Caco-2 (cell line): ENCODE measurements around the gene PLXNA1. TPM values are rescaled to one million over a fixed set of nuclear protein-coding genes. Genes with fewer than 3 reads are reported as not detected.

Experiments used
- BruUV-seq: library from RNA; stranded (reverse); fragments of 400-500 nt; replicated peaks from 2 replicates; lab custom pipeline; 2021; lab: Mats Ljungman, UMichigan
- CTCF ChIA-PET: fragments of 300-600 bp; sonication (Branson Sonifier 250); formaldehyde crosslinking; loops from one replicate; lab custom pipeline; 2022; ENCODE audit warnings: antibody characterized with exemption; lab: Charles Lee
- POLR2A ChIA-PET: fragments of 300-600 bp; sonication (Branson Sonifier 250); formaldehyde crosslinking; loops from one replicate; lab custom pipeline; 2022; ENCODE audit warnings: antibody characterized with exemption; lab: Charles Lee
- DNase-seq, 2 experiments: peaks; one replicate each; pipeline versions ENCODE4 v3.0.0 to v3.0.0-alpha.2; 2020 to 2022
- H3K27me3 ChIP-seq: replicated peaks from 2 replicates; pipeline ENCODE4 v1.6.0; 2011; ENCODE audit warnings: low read length; ENCODE audit not compliant: control insufficient read depth, insufficient read depth
- H3K36me3 ChIP-seq: 2 replicates; pipeline ENCODE4 v1.5.1; 2011; ENCODE audit warnings: low read length; ENCODE audit not compliant: control insufficient read depth, insufficient read depth
- H3K4me1 ChIP-seq: fragments of 250-450 bp; sonication (Bioruptor Pico); 2 replicates; pipeline ENCODE4 v1.5.1; 2020; ENCODE audit warnings: mild to moderate bottlenecking
- H3K4me3 ChIP-seq: 2 replicates; pipeline ENCODE4 v1.5.1; 2011; ENCODE audit warnings: low read depth, mild to moderate bottlenecking, control low read depth, low read length
- H3K9me3 ChIP-seq: fragments of 250-450 bp; sonication (Bioruptor Pico); 2 replicates; pipeline ENCODE4 v1.5.1; 2020; ENCODE audit warnings: mild to moderate bottlenecking, moderate library complexity
- H3K27ac Mint-ChIP-seq: one replicate; pipeline ENCODE4 v1.8.0; 2022; ENCODE audit warnings: mixed read lengths; ENCODE audit not compliant: unreplicated experiment
- H3K27me3 Mint-ChIP-seq: one replicate; pipeline ENCODE4 v1.8.0; 2022; ENCODE audit warnings: mixed read lengths; ENCODE audit not compliant: insufficient read depth, unreplicated experiment
- H3K36me3 Mint-ChIP-seq: one replicate; pipeline ENCODE4 v1.8.0; 2022; ENCODE audit warnings: mild to moderate bottlenecking, mixed read lengths; ENCODE audit not compliant: insufficient read depth, unreplicated experiment
- H3K4me1 Mint-ChIP-seq: one replicate; pipeline ENCODE4 v1.8.0; 2022; ENCODE audit warnings: low read depth, mixed read lengths; ENCODE audit not compliant: unreplicated experiment
- H3K4me3 Mint-ChIP-seq: one replicate; pipeline ENCODE4 v1.8.0; 2022; ENCODE audit warnings: mild to moderate bottlenecking, moderate library complexity, mixed read lengths; ENCODE audit not compliant: unreplicated experiment
- H3K9me3 Mint-ChIP-seq: one replicate; pipeline ENCODE4 v1.8.0; 2022; ENCODE audit warnings: mixed read lengths; ENCODE audit not compliant: unreplicated experiment
- CTCF ChIP-seq, 2 experiments: fragments of 200-600 bp in 1 of 2; IDR thresholded peaks; 1 replicate in 1 of 2; 2 replicates in 1 of 2; pipeline versions ENCODE4 v1.5.1 to v1.8.0; 2011 to 2022; ENCODE audit warnings: antibody characterized with exemption in 1 of 2, control low read depth in 1 of 2, inconsistent platforms in 1 of 2, low read depth in 1 of 2, low read length in 1 of 2, mild to moderate bottlenecking in 1 of 2, moderate library complexity in 1 of 2; ENCODE audit not compliant: insufficient read depth in 1 of 2, severe bottlenecking in 1 of 2, unreplicated experiment in 1 of 2
- intact Hi-C: fragments of 100-400 bp; cut with micrococcal nuclease; formaldehyde crosslinking; loops from one replicate; pipeline ENCODE4 v1.10.0; 2022; ENCODE audit not compliant: unreplicated experiment
- total RNA-seq: library from RNA; stranded (reverse); gene quantifications from 2 replicates; pipeline ENCODE4 v1.2.3, GENCODE V29; 2022

The PLXNA1 gene
- total RNA-seq, 1 experiment from 2014 or later: 95.1 TPM

- no peaks in the 10 kb centered on the region for H3K27me3 ChIP-seq
- intact Hi-C loops: no loop called here
- no peaks in the 10 kb centered on the region for H3K9me3 Mint-ChIP-seq
- ChIA-PET POLR2A (no interaction called here), CTCF (interaction anchor here (0.6 kb wide), 1 partner anchor 18 kb away, joined by 4 read pairs; the partner anchor contains the start of gene PLXNA1)
- no peak overlapping the region for H3K4me3 Mint-ChIP-seq
- DNase-seq: no peak
- peaks cover 6% of the 10 kb centered on the region; the same call in 1 of the 2 replicates for H3K4me1 ChIP-seq
- H3K36me3 ChIP-seq: no peaks in the 10 kb centered on the region; the same call in 1 of the 2 replicates
- H3K9me3 ChIP-seq: no peaks in the 10 kb centered on the region
- H3K27me3 Mint-ChIP-seq: no peaks in the 10 kb centered on the region
- BruUV-seq: no TSS peak
- H3K36me3 Mint-ChIP-seq: peaks cover 17% of the 10 kb centered on the region
- H3K4me3 ChIP-seq: no peak overlapping the region
- peaks cover 18% of the 10 kb centered on the region for H3K4me1 Mint-ChIP-seq
- no peak overlapping the region for H3K27ac Mint-ChIP-seq
- TF ChIP-seq CTCF (IDR thresholded peaks at IDR 0.05; ENCODE audit: insufficient read depth in 1 of 2, low read depth in 1 of 2, low read length in 1 of 2, severe bottlenecking in 1 of 2, unreplicated experiment in 1 of 2): no peak
Measured at GRCh38 chr3:126964261-126964660, 18.7 kb upstream of the PLXNA1 start.

- no peaks in the 10 kb centered on the region for H3K27me3 ChIP-seq
- intact Hi-C loops: loop anchor here (5.0 kb wide), 1 partner anchor 213 kb away; no protein-coding TSS in a partner anchor
- no peak for TF ChIP-seq CTCF (IDR thresholded peaks at IDR 0.05; ENCODE audit: insufficient read depth in 1 of 2, low read depth in 1 of 2, low read length in 1 of 2, severe bottlenecking in 1 of 2, unreplicated experiment in 1 of 2)
- peaks cover 17% of the 10 kb centered on the region for H3K36me3 Mint-ChIP-seq
- CTCF ChIA-PET: no interaction called here
- POLR2A ChIA-PET: no interaction called here
- H3K4me1 ChIP-seq: peaks cover 6% of the 10 kb centered on the region; the same call in 1 of the 2 replicates
- no peaks in the 10 kb centered on the region; the same call in 1 of the 2 replicates for H3K36me3 ChIP-seq
- H3K9me3 ChIP-seq: no peaks in the 10 kb centered on the region
- DNase-seq: no peak
- H3K4me3 Mint-ChIP-seq: no peak overlapping the region
- H3K4me3 ChIP-seq: no peak overlapping the region
- H3K4me1 Mint-ChIP-seq: peaks cover 20% of the 10 kb centered on the region
- no peak overlapping the region for H3K27ac Mint-ChIP-seq
- no peaks in the 10 kb centered on the region for H3K27me3 Mint-ChIP-seq
- no peaks in the 10 kb centered on the region for H3K9me3 Mint-ChIP-seq
- no TSS peak for BruUV-seq
Measured at GRCh38 chr3:126964950-126965349, 18.0 kb upstream of the PLXNA1 start.

GRCh38 chr3:126965526-126966080, 17.3 kb upstream of the PLXNA1 start:
- no TSS peak for BruUV-seq
- peaks cover 12% of the 10 kb centered on the region for H3K36me3 Mint-ChIP-seq
- H3K4me1 Mint-ChIP-seq: peaks cover 13% of the 10 kb centered on the region
- Histone ChIP-seq H3K36me3 (no peaks in the 10 kb centered on the region; the same call in 1 of the 2 replicates), H3K9me3 (no peaks in the 10 kb centered on the region), H3K27me3 (no peaks in the 10 kb centered on the region), H3K4me1 (peaks cover 6% of the 10 kb centered on the region; the same call in 1 of the 2 replicates), H3K4me3 (no peak overlapping the region)
- H3K27ac Mint-ChIP-seq: no peak overlapping the region
- intact Hi-C loops: loop anchor here (5.0 kb wide), 1 partner anchor 213 kb away; no protein-coding TSS in a partner anchor
- no peak for TF ChIP-seq CTCF (IDR thresholded peaks at IDR 0.05; ENCODE audit: insufficient read depth in 1 of 2, low read depth in 1 of 2, low read length in 1 of 2, severe bottlenecking in 1 of 2, unreplicated experiment in 1 of 2)
- no peak overlapping the region for H3K4me3 Mint-ChIP-seq
- no peak for DNase-seq
- POLR2A ChIA-PET: no interaction called here
- H3K9me3 Mint-ChIP-seq: no peaks in the 10 kb centered on the region
- CTCF ChIA-PET: no interaction called here
- H3K27me3 Mint-ChIP-seq: no peaks in the 10 kb centered on the region
